Trophoblast cell (in vitro differentiated cells and primary cell): ENCODE measurements around the gene GBX2.

Experiments used
- DNase-seq, 2 donors: peaks; one replicate each; pipeline ENCODE4 v3.0.0-alpha.2; 2016
- H2AFZ ChIP-seq: 2 replicates; pipeline ENCODE4 v1.6.1; 2013; ENCODE audit warnings: low read length, moderate library complexity, mild to moderate bottlenecking; ENCODE audit not compliant: insufficient read depth, poor library complexity
- H2AK5ac ChIP-seq: 2 replicates; pipeline ENCODE4 v1.6.1; 2013; ENCODE audit warnings: mild to moderate bottlenecking, low read length
- H2BK120ac ChIP-seq: 2 replicates; pipeline ENCODE4 v1.6.1; 2013; ENCODE audit warnings: low read length, mild to moderate bottlenecking, moderate library complexity; ENCODE audit not compliant: insufficient read depth, poor library complexity
- H2BK12ac ChIP-seq: 2 replicates; pipeline ENCODE4 v1.6.1; 2013; ENCODE audit warnings: mild to moderate bottlenecking, low read length, moderate library complexity
- H2BK5ac ChIP-seq: 2 replicates; pipeline ENCODE4 v1.6.1; 2013; ENCODE audit warnings: low read length, low read depth, moderate library complexity, mild to moderate bottlenecking; ENCODE audit not compliant: poor library complexity
- H3K14ac ChIP-seq: 2 replicates; pipeline ENCODE4 v1.6.1; 2013; ENCODE audit warnings: mild to moderate bottlenecking, low read length
- H3K18ac ChIP-seq: 2 replicates; pipeline ENCODE4 v1.6.1; 2013; ENCODE audit warnings: mild to moderate bottlenecking, low read length
- H3K23ac ChIP-seq: 2 replicates; pipeline ENCODE4 v1.6.1; 2013; ENCODE audit warnings: low read length
- H3K27ac ChIP-seq: 2 replicates; pipeline ENCODE4 v1.5.1; 2013; ENCODE audit warnings: low read depth, mild to moderate bottlenecking, inconsistent platforms, low read length, moderate library complexity
- H3K27me3 ChIP-seq: 2 replicates; pipeline ENCODE4 v1.6.1; 2013; ENCODE audit warnings: inconsistent platforms, mild to moderate bottlenecking, low read length, moderate library complexity; ENCODE audit not compliant: insufficient read depth
- H3K36me3 ChIP-seq, 2 experiments: 1 replicate in 1 of 2; 2 replicates in 1 of 2; pipeline ENCODE4 v1.6.1; 2013; ENCODE audit warnings: low read length in 2 of 2, mild to moderate bottlenecking in 2 of 2, moderate library complexity in 1 of 2; ENCODE audit not compliant: insufficient read depth in 2 of 2, control insufficient read depth in 1 of 2
- H3K4ac ChIP-seq: 2 replicates; pipeline ENCODE4 v1.6.1; 2013; ENCODE audit warnings: low read depth, mild to moderate bottlenecking, low read length, moderate library complexity
- H3K4me1 ChIP-seq, 2 experiments: 1 replicate in 1 of 2; 2 replicates in 1 of 2; pipeline ENCODE4 v1.6.1; 2013; ENCODE audit warnings: low read length in 2 of 2, mild to moderate bottlenecking in 2 of 2, moderate library complexity in 1 of 2; ENCODE audit not compliant: insufficient read depth in 2 of 2, control insufficient read depth in 1 of 2
- H3K4me2 ChIP-seq: 2 replicates; pipeline ENCODE4 v1.6.1; 2013; ENCODE audit warnings: inconsistent platforms, mild to moderate bottlenecking, low read length, moderate library complexity
- H3K4me3 ChIP-seq: 2 replicates; pipeline ENCODE4 v1.5.1; 2013; ENCODE audit warnings: mild to moderate bottlenecking, low read depth, low read length, inconsistent platforms
- H3K79me1 ChIP-seq: one replicate; pipeline ENCODE4 v1.6.1; 2013; ENCODE audit warnings: low read length
- H3K79me2 ChIP-seq: 2 replicates; pipeline ENCODE4 v1.6.1; 2013; ENCODE audit warnings: low read length, mild to moderate bottlenecking; ENCODE audit not compliant: control insufficient read depth, insufficient read depth, poor library complexity
- H3K9ac ChIP-seq: 2 replicates; pipeline ENCODE4 v1.6.1; 2013; ENCODE audit warnings: mild to moderate bottlenecking, low read length
- H3K9me3 ChIP-seq: 2 replicates; pipeline ENCODE4 v1.6.1; 2013; ENCODE audit warnings: low read depth, mild to moderate bottlenecking, control low read depth, inconsistent platforms, low read length; ENCODE audit not compliant: insufficient read depth
- H4K12ac ChIP-seq: 2 replicates; pipeline ENCODE4 v1.6.1; 2013; ENCODE audit warnings: low read depth, mild to moderate bottlenecking, low read length, moderate library complexity
- H4K8ac ChIP-seq: 2 replicates; pipeline ENCODE4 v1.6.1; 2013; ENCODE audit warnings: low read depth, mild to moderate bottlenecking, low read length, moderate library complexity
- H4K91ac ChIP-seq: one replicate; pipeline ENCODE4 v1.6.1; 2013; ENCODE audit warnings: low read depth, mild to moderate bottlenecking, low read length, moderate library complexity
- WGBS: extraction: QIAGEN DNeasy Blood & Tissue Kit; methylation state at CpG from one replicate; pipeline ENCODE4 v1.1.7; 2013; ENCODE audit warnings: missing lambda C conversion rate; ENCODE audit not compliant: insufficient read length, insufficient coverage; ENCODE audit errors: extremely low coverage; 5-methylcytosine and 5-hydroxymethylcytosine counted together

The GBX2 gene

DNA sequence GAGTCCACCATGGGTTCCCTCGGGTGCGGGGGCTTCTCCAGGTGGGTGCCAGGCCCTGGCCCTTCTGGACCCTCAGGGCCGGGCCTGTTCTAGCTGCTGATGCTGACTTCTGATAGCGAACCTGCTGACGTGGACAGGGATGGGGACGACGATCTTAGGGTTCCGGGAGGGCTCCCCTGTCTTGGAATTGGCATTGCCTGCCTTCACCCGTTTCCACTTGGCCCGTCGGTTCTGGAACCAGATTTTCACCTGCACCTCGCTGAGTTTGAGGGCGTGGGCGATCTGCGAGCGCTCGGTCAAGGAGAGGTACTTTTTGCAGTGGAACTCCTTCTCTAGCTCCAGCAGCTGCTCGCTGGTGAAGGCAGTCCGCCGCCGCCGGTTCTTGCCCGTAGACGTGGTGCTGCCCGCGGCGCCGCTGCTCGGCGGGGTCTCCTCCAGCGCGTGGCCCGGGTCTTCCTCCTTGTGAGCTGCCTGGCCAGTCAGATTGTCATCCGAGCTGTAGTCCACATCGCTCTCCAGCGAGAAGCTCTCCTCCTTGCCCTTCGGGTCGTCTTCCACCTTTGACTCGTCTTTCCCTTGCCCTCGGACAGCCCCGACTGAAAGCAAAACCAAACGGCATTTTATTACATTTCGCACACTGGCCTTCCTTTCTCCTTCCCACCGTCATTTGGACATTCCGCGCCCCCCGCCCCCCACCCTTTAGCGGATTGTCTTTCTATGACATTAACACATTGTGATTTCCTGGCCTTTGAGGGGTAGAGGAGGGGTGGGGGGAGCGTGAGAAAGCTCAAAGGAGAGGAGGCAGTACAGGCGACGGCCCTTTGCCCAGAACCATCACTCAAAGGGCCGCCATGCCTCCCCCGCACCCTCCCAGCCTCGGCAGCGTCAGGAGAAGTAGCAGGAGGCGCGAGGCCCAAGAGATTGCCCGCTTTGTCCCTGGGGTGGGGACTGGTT, 2.1 kb downstream of the GBX2 start:
- H2AFZ ChIP-seq = no peak overlapping the region
- no peak overlapping the region for H3K9ac ChIP-seq
- no peak overlapping the region for H2BK5ac ChIP-seq
- no peak overlapping the region for H3K18ac ChIP-seq
- H3K4me2 ChIP-seq = peak overlapping the region; percentile 17
- no peak overlapping the region for H4K91ac ChIP-seq
- no peak overlapping the region for H3K27ac ChIP-seq
- H2BK12ac ChIP-seq = no peak overlapping the region
- no peaks in the 10 kb centered on the region for H3K79me2 ChIP-seq
- H3K23ac ChIP-seq = no peak overlapping the region
- H3K4me1 ChIP-seq = peaks cover 16 to 24% of the 10 kb centered on the region in 2 experiments
- H3K36me3 ChIP-seq = no peaks in the 10 kb centered on the region
- H3K14ac ChIP-seq = no peak overlapping the region
- no peak for DNase-seq
- WGBS = no CpG with 5 or more reads among the region's 58 CpGs
- H3K79me1 ChIP-seq = no peaks in the 10 kb centered on the region
- no peak overlapping the region for H4K12ac ChIP-seq
- H3K9me3 ChIP-seq = peaks cover 8% of the 10 kb centered on the region
- no peak overlapping the region for H4K8ac ChIP-seq
- H3K4me3 ChIP-seq = no peak overlapping the region
- H3K27me3 ChIP-seq = peaks cover 98% of the 10 kb centered on the region
- no peak overlapping the region for H3K4ac ChIP-seq
- H2BK120ac ChIP-seq = no peak overlapping the region
- H2AK5ac ChIP-seq = no peak overlapping the region

DNA sequence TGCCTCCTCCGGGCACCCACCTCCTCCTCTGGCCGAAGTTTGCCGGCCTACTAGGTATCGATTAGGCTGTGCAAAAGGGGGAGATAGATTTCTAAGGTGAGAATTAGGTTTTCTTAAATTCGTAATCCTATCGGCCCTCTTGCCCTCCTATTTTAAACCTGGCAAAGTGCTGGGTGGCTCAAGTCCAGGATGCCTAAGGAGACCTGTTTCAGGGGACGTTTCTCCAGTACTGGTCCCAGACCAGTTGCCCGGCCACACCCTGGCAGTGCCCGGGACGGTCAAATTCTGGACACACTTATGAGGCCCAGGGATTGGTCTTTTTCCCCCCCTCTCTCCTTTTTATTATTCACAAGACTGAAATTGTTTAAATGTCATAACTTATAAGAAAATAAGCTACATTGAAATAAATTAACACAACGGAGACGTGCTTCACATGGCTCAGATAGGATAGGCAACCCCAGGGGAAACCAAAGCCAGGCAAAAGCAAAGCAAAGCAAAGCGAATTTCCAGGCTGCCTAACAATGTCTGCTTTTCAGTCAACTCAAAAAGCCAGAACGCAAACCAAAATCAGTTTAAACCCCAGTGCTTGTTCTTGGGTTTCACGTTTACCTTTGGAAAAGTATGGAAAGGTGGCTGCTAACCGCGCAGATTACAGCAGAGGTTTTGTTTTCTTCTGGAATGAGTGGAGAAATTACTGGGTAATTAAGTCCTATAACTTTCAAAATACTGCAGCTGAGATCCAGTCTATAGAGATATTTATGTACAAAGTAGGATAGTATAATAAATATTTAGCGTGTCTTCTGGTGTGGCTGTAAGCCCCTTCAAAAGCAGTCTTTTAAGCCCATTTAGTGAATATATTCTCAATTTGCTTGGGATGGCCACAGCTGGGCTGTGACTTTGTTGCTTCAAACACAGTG, 3.0 kb downstream of the GBX2 start:
- Histone ChIP-seq H2BK5ac (no peak overlapping the region), H2BK120ac (no peak overlapping the region), H3K4me2 (peak overlapping the region; percentile 77), H3K9me3 (peaks cover 5% of the 10 kb centered on the region), H3K4me1 (peaks cover 16 to 24% of the 10 kb centered on the region in 2 experiments), H3K27ac (no peak overlapping the region), H4K8ac (no peak overlapping the region), H3K27me3 (peaks cover 99% of the 10 kb centered on the region), H3K14ac (no peak overlapping the region), H3K36me3 (no peaks in the 10 kb centered on the region), H4K91ac (no peak overlapping the region), H3K79me1 (no peaks in the 10 kb centered on the region), H4K12ac (no peak overlapping the region), H2AK5ac (no peak overlapping the region), H3K18ac (no peak overlapping the region), H2AFZ (no peak overlapping the region), H3K9ac (no peak overlapping the region), H3K79me2 (no peaks in the 10 kb centered on the region), H3K4me3 (no peak overlapping the region), H3K23ac (no peak overlapping the region), H3K4ac (no peak overlapping the region), H2BK12ac (no peak overlapping the region)
- no peak for DNase-seq
- whole genome bisulfite sequencing = no CpG with 5 or more reads among the region's 18 CpGs

DNA sequence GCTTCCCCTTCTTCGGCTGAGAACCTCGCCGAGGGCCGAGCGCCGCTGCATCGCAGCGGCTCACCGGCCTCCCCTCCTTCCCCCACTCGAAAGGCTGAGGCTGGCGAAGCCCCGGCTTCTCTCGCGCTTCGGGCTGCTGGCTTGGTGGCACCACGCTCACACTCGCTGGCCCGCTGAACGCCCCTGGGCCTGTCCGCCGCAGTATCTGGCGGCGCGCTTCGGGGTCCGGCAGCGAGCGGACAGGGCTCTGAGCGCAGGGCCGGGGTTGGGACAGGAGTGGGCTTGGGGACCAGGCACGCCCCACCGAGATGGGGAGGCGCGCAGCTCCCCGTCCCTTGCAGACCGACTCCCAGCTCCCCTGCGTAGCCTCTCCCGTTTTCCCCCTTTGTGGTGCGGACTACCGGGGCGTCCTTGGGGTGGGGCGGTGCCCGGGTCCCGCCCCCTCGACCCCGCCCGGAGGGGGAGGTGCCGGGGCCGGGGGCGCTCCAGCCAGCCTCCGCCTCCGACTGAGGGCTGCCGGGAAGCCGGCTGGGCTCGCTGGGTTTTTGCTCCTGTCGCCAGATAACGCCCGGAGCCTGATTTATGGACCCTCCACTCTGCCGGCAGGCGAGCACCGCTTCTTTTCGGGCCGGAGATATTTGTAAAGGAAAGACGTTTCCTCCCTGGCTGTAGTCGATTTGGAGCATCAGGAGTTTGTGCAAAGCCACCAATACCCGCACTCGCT, 3.8 kb downstream of the GBX2 start:
- Histone ChIP-seq H3K9ac (no peak overlapping the region), H2AK5ac (no peak overlapping the region), H3K36me3 (no peaks in the 10 kb centered on the region), H3K4ac (no peak overlapping the region), H2BK120ac (no peak overlapping the region), H3K4me2 (peak overlapping the region; percentile 77), H3K23ac (no peak overlapping the region), H3K9me3 (peaks cover 8% of the 10 kb centered on the region), H2BK12ac (no peak overlapping the region), H3K18ac (no peak overlapping the region), H4K8ac (no peak overlapping the region), H3K27me3 (peaks cover 99% of the 10 kb centered on the region), H3K4me1 (peaks cover 16 to 24% of the 10 kb centered on the region in 2 experiments), H4K91ac (no peak overlapping the region), H2BK5ac (no peak overlapping the region), H3K14ac (no peak overlapping the region), H3K79me2 (no peaks in the 10 kb centered on the region), H4K12ac (no peak overlapping the region), H3K79me1 (no peaks in the 10 kb centered on the region), H3K27ac (no peak overlapping the region), H2AFZ (peak overlapping the region; percentile 2), H3K4me3 (peak overlapping the region; percentile 59)
- no CpG with 5 or more reads among the region's 67 CpGs for WGBS
- DNase-seq = no peak
